GM12873 (cell line): Measurements from ENCODE around the gene SLC22A14.

Source experiments
- TF ChIP-seq, protein P1 (sequence below): IDR thresholded peaks from 2 replicates; pipeline ENCODE4 v1.5.1; 2012; ENCODE audit warnings: low read depth, mild to moderate bottlenecking, moderate library complexity, low read length, control low read depth; ENCODE audit not compliant: insufficient read depth; ENCODE audit errors: missing control alignments

SLC22A14 gene

DNA sequence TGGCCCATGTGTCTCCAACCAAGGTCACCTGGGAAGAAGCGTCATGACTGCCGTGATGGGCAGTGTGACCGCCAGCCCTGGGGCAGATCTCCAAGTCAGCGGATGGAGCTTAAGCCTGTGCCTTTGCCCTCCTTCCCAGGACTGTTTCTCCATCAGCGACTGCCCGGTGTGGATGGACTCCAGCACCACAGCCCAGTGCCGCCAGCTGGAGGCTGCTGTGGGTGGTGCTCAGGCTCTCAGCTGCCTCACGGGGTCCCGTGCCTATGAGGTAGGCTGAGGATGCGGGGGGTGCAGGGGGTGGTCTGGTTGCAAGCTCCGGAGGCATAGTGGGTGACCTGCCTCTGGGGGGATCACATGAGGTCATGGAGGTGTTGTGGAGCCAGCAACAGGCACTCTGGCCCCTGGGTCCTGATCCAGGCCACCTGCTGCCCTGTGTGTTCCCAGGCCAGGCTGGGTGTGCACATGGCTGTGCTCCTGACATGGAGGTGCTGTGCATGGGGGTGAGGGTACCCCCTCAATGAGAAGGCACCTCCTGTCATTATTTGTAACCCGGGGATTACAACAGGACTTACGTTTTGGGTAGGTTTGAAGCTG, 83.5 kb downstream of the SLC22A14 start:
- TF ChIP-seq, protein P1, sequence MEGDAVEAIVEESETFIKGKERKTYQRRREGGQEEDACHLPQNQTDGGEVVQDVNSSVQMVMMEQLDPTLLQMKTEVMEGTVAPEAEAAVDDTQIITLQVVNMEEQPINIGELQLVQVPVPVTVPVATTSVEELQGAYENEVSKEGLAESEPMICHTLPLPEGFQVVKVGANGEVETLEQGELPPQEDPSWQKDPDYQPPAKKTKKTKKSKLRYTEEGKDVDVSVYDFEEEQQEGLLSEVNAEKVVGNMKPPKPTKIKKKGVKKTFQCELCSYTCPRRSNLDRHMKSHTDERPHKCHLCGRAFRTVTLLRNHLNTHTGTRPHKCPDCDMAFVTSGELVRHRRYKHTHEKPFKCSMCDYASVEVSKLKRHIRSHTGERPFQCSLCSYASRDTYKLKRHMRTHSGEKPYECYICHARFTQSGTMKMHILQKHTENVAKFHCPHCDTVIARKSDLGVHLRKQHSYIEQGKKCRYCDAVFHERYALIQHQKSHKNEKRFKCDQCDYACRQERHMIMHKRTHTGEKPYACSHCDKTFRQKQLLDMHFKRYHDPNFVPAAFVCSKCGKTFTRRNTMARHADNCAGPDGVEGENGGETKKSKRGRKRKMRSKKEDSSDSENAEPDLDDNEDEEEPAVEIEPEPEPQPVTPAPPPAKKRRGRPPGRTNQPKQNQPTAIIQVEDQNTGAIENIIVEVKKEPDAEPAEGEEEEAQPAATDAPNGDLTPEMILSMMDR, result no peak

DNA sequence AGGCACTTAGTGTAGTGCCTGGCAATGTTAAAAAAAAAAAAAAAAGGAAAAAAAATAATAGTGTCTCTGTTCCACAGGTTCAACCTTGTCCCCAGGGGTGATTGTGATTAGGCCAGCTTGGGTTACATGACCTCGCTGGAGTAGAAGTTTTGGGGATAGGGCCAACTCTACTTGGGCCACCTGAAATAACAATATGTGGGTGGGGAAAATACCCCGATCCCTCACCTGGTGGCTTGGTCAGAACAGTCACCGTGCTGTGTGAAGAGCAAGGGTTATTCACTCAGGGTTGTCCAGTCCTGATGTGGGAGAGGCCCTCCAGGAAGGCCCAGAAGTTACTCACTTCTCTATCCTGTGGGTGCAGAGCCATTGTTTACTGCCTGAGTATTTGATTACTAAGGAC, 84.0 kb downstream of the SLC22A14 start:
- TF ChIP-seq, protein P1, result no peak

DNA sequence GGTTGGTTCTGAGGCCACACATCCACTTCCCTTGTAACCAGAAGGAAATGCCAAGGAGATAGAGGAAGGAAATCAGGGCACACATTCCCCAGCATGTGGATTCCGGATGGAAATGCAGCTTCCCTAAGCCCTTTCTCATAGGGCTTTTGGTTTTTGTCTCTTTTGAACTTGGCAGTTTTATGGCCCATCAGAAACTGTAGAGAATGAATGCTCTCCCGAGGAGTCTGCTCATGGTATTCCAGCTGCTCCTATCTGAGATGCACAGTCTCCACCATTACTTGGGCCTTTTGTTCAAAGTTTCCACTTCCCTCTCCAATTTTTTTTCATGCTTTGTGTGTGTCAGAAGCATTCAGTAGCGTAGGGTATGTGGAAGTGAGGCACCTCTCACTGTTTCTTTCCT, 85.7 kb downstream of the SLC22A14 start:
- TF ChIP-seq, protein P1, result no peak
